ENCODE results near the gene CHKA. TPM values are rescaled to one million over a fixed set of nuclear protein-coding genes. Genes with fewer than 3 reads are reported as not detected.

Gene CHKA
- total RNA-seq, 4 donors from 2014 or later = 27.7 to 72.5 (median 33.3) TPM

GRCh38 chr11:68064926-68065325 lies 56.3 kb downstream of the CHKA start:
- no peak for DNase-seq (ENCODE audit: low spot score)
- ATAC-seq (ENCODE audit: low FRiP score) = no peak
- no peak for TF ChIP-seq CTCF (IDR thresholded peaks at IDR 0.05)

GRCh38 chr11:68061508-68061907 lies 59.7 kb downstream of the CHKA start:
- no peak for TF ChIP-seq CTCF (IDR thresholded peaks at IDR 0.05)
- no peak for DNase-seq (ENCODE audit: low spot score)
- ATAC-seq (ENCODE audit: low FRiP score) = no peak

- TF ChIP-seq CTCF (IDR thresholded peaks at IDR 0.05) = no peak
- ATAC-seq (ENCODE audit: low FRiP score) (no peak), DNase-seq (ENCODE audit: low spot score) (no peak)
These were observed 63.4 kb downstream of the CHKA start for GRCh38 chr11:68057807-68058206.

GRCh38 chr11:68056317-68057285 lies 64.6 kb downstream of the CHKA start:
- DNase-seq (ENCODE audit: low spot score) = no peak
- no peak for TF ChIP-seq CTCF (IDR thresholded peaks at IDR 0.05)
- ATAC-seq (ENCODE audit: low FRiP score) = no peak

- TF ChIP-seq CTCF (IDR thresholded peaks at IDR 0.05) = no peak
- ATAC-seq (ENCODE audit: low FRiP score) = no peak
- no peak for DNase-seq (ENCODE audit: low spot score)
These were observed 67.0 kb downstream of the CHKA start for GRCh38 chr11:68053981-68054812.

GRCh38 chr11:68053117-68053516 lies 68.1 kb downstream of the CHKA start:
- ATAC-seq (ENCODE audit: low FRiP score) (no peak), DNase-seq (ENCODE audit: low spot score) (no peak)
- TF ChIP-seq CTCF (IDR thresholded peaks at IDR 0.05) = no peak
